Activated T-cell treated with anti-CD3 and anti-CD28 coated beads, Interleukin-2, amount 50 U/mL, for 72 hours (primary cell): Measurements from ENCODE around the gene INO80B. TPM values are rescaled to one million over a fixed set of nuclear protein-coding genes. Genes with fewer than 3 reads are reported as not detected.
A peak's percentile ranks its signal among the peaks of the same experiment; 100 is the strongest.
"Not testable (repeated sequence)": the region's sequence is repeated elsewhere in the genome, so short reads cannot be mapped to it uniquely, and the experiment has no call there.

Source experiments
- ATAC-seq, 2 donors: fragments of 150-1000 bp; cut with Tn5 transposase; replicated peaks in 1 of 2; 2 replicates each; pipeline ENCODE4 v1.10.0; 2021; ENCODE audit warnings: moderate library complexity in 2 of 2, mild to moderate bottlenecking in 1 of 2
- DNase-seq, 2 donors: peaks; one replicate each; pipeline ENCODE4 v3.0.0; 2021 to 2022; ENCODE audit warnings: mixed read lengths in 1 of 2
- H3K27ac Mint-ChIP-seq: one replicate; pipeline ENCODE4 v1.8.0; 2022; ENCODE audit warnings: mild to moderate bottlenecking, moderate library complexity, mixed read lengths
- H3K27me3 Mint-ChIP-seq: one replicate; pipeline ENCODE4 v1.8.0; 2022; ENCODE audit warnings: low read depth, mixed read lengths
- H3K36me3 Mint-ChIP-seq, 2 donors: one replicate each; pipeline ENCODE4 v1.8.0; 2022; ENCODE audit warnings: mixed read lengths in 2 of 2, mild to moderate bottlenecking in 1 of 2; ENCODE audit not compliant: insufficient read depth in 2 of 2
- H3K4me1 Mint-ChIP-seq: one replicate; pipeline ENCODE4 v1.8.0; 2022; ENCODE audit warnings: low read depth, mixed read lengths
- H3K4me3 Mint-ChIP-seq, 2 donors: one replicate each; pipeline ENCODE4 v1.8.0; 2022; ENCODE audit warnings: mild to moderate bottlenecking in 2 of 2, mixed read lengths in 2 of 2, moderate library complexity in 2 of 2
- H3K9me3 Mint-ChIP-seq, 2 donors: one replicate each; pipeline ENCODE4 v1.8.0; 2022; ENCODE audit warnings: mixed read lengths in 2 of 2
- total RNA-seq, 2 donors: library from RNA; stranded (reverse); gene quantifications; one replicate each; pipeline ENCODE4 v1.2.3, GENCODE V29; 2022

INO80B gene
- total RNA-seq, 2 donors from 2014 or later: 39.2 to 44.1 TPM

GRCh38 chr2:74483675-74484164 lies 28.8 kb downstream of the INO80B start:
- H3K4me1 Mint-ChIP-seq: peaks cover 44% of the 10 kb centered on the region
- peak overlapping the region; percentile 92 to 96 for H3K4me3 Mint-ChIP-seq
- not testable (repeated sequence) for DNase-seq, H3K27me3 Mint-ChIP-seq, H3K9me3 Mint-ChIP-seq, ATAC-seq
- H3K36me3 Mint-ChIP-seq: peaks cover 2 to 26% of the 10 kb centered on the region in 2 donors
- peak overlapping the region; percentile 97 for H3K27ac Mint-ChIP-seq

DNA sequence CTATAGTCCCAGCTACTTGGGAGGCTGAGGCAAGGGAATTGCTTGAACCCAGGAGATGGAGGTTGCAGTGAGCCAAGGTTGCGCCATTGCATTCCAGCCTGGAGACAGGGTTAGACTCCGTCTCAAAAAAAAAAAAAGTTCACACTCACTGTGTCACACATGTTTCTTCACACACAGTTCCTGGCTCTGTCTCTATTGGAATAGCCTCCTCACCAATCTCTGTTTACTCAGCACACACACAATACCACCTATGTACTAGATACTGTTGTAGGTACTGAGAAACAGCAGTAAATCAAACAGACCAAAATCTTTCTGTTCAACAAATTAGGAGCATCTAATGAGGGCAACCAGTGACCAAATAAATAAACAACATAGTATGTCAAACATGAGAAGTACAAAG lies 31.3 kb downstream of the INO80B start:
- Mint-ChIP-seq H3K27ac (no peak overlapping the region), H3K4me1 (peaks cover 21% of the 10 kb centered on the region), H3K9me3 (no peaks in the 10 kb centered on the region), H3K27me3 (no peaks in the 10 kb centered on the region), H3K4me3 (no peak overlapping the region), H3K36me3 (peaks cover 2 to 17% of the 10 kb centered on the region in 2 donors)
- DNase-seq (no peak), ATAC-seq (no peak)

DNA sequence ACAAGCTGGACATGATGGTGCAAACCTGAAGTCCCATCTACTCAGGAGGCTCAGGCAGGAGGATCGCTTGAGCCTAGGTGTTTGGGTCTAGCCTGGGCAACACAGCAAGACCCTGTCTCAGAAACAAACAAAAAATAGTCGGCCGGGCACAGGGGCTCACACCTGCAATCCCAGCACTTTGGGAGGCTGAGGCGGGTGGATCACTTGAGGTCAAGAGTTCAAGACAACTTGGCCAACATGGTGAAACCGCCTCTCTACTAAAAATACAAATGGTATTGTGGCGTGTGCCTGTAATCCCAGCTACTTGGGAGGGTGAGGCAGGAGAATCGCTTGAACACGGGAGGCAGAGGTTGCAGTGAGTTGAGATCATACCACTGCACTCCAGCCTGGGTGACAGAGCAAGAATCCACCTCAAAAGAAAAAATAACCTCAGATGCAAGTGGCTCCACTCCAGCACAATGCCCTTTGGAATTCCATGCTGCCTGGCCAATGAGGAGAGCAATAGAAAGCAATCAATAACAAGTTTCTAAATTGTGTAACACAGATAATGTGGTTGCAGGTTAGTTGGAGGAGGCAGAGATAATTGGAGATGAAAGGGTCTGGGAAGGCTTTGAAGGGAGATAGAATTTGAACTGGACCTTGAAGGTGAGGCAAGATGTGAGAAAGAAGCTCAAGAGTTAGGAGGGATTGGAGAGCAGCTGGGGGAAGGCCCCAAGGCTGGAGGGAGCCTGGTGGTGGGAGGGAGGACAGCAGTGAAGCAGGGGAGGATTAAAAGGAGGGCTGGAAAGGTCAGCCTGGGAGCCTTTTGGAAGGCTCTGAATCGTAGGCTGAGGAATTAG lies 34.0 kb downstream of the INO80B start:
- Mint-ChIP-seq H3K27me3 (no peaks in the 10 kb centered on the region), H3K36me3 (peaks cover 4 to 12% of the 10 kb centered on the region in 2 donors), H3K9me3 (no peaks in the 10 kb centered on the region), H3K27ac (peak overlapping the region; percentile 6), H3K4me3 (no peak overlapping the region), H3K4me1 (peaks cover 11% of the 10 kb centered on the region)
- ATAC-seq: no peak
- DNase-seq: no peak

DNA sequence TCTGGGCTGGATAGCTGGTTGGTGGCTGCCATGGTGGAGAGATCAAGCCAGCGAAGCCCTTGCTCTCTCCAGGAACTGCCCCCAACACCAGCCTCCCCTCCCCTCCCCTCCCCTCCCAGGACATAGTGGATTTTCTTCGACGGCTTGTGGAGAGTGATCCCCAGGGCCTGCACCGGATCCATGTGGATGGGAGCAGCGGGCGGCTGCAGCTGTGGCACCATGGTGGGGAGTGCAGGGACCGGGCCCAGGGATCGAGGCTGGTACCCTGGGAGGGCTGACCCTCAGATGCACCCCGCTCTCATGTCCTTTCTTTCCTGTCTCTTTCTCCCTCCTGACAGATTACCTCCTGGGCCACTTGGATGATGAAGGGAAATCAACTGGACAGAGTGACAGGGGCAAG lies 35.0 kb downstream of the INO80B start:
- no peak for ATAC-seq
- Mint-ChIP-seq H3K4me3 (no peak overlapping the region), H3K27ac (no peak overlapping the region), H3K36me3 (peaks cover 4 to 12% of the 10 kb centered on the region in 2 donors), H3K4me1 (peaks cover 4% of the 10 kb centered on the region), H3K27me3 (no peaks in the 10 kb centered on the region), H3K9me3 (no peaks in the 10 kb centered on the region)
- DNase-seq: no peak

DNA sequence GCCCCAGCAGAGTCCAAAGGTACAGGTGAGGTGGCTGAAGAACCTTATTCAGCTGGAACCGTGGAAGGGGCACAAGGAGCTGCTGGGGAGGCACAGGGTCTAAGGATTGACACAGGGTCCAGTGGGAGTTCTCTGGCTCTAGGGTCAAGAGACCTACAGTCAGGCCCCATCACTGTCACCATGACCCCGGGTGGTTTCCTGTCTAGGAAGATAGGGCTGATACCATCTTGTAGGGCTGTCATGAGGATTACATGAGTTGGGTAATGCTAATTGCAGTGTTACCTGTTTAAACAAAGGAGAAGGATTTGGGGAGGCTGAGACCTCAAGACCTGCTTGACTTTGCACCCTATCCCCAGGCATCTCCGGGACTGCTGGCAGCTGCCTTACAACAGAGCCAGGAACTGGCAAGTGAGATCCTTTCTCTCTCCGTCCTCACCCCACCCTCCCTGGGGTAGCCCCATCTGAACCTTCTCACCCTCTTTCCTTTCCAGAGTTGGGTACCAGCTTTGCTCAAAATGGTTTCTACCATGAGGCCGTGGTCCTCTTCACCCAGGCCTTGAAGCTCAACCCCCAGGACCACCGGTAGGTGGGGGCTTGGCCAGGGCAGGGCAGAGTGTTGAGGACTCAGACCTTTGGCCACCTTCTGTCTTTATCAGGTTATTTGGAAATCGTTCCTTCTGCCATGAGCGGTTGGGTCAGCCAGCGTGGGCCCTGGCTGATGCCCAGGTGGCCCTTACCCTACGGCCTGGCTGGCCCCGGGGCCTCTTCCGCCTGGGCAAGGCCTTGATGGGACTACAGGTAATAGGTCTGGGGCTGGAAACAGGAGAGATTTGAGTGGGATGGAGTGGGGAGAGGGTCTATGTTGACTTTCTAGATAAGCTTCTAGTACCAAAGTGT lies 37.0 kb downstream of the INO80B start:
- H3K27ac Mint-ChIP-seq: no peak overlapping the region
- DNase-seq: no peak
- ATAC-seq: no peak
- H3K4me1 Mint-ChIP-seq: no peaks in the 10 kb centered on the region
- H3K36me3 Mint-ChIP-seq: peaks cover 2 to 5% of the 10 kb centered on the region in 2 donors
- no peaks in the 10 kb centered on the region for H3K9me3 Mint-ChIP-seq
- H3K4me3 Mint-ChIP-seq: no peak overlapping the region
- H3K27me3 Mint-ChIP-seq: no peaks in the 10 kb centered on the region

- Mint-ChIP-seq H3K27me3 (peaks cover 13% of the 10 kb centered on the region), H3K27ac (no peak overlapping the region), H3K9me3 (no peaks in the 10 kb centered on the region), H3K4me1 (peaks cover 13% of the 10 kb centered on the region), H3K36me3 (peaks cover 2 to 8% of the 10 kb centered on the region in 2 donors), H3K4me3 (no peak overlapping the region)
- DNase-seq (no peak), ATAC-seq (no peak)
These were observed 38.7 kb downstream of the INO80B start for GRCh38 chr2:74493546-74493945.

- Mint-ChIP-seq H3K36me3 (peaks cover 2 to 5% of the 10 kb centered on the region in 2 donors), H3K4me3 (no peak overlapping the region)
- ATAC-seq: no peak
These were observed 40.6 kb downstream of the INO80B start for GRCh38 chr2:74495440-74495839.

GRCh38 chr2:74496997-74497776 lies 42.3 kb downstream of the INO80B start:
- H3K4me3 Mint-ChIP-seq: peak overlapping the region; percentile 83 to 93
- no peak overlapping the region for H3K27ac Mint-ChIP-seq
- H3K36me3 Mint-ChIP-seq: peaks cover 2 to 3% of the 10 kb centered on the region in 2 donors
- H3K27me3 Mint-ChIP-seq: peaks cover 46% of the 10 kb centered on the region
- no peak for ATAC-seq
- H3K9me3 Mint-ChIP-seq: no peaks in the 10 kb centered on the region
- H3K4me1 Mint-ChIP-seq: peaks cover 28% of the 10 kb centered on the region
- DNase-seq: no peak

More at GRCh38 chr2:74495440-74495839, 40.6 kb downstream of the INO80B start:
- no peak overlapping the region for H3K27ac Mint-ChIP-seq
- peaks cover 21% of the 10 kb centered on the region for H3K4me1 Mint-ChIP-seq
- no peak for DNase-seq
- H3K9me3 Mint-ChIP-seq: no peaks in the 10 kb centered on the region
- peaks cover 29% of the 10 kb centered on the region for H3K27me3 Mint-ChIP-seq

DNA sequence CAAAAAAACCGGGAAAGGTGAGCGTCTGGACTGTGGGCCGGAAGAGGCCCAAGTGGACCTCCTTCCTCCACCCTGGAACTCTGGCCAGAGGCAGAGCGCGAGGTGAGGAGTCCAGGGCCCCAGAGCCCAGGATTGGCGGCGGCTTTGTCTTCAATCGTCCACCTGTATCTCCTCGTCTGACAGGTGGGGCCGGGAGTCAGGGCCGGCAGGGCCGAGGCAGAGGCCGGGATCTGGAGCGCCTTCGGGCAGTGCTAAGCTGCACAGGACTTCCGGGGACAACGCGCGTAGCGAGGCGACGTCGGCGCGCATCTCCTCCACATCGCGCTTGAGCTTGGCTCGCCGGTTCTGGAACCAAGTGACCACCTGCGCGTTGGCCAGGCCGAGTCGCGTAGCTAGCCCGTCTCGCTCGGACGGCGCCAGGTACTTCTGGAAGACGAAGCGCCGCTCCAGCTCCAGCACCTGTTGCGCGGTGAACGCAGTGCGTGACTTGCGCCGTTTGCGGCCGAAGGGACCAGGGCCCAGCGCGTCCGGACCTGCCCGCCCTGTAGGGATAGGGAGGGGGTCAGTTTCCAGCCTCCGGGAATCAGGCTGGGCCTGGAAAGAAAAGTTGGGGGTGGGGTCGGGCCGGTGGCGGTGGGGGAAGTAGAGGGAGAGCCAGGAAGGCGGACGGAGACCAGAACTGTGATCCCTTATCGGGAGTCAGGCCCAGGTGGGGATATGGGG lies 43.1 kb downstream of the INO80B start:
- Mint-ChIP-seq H3K27me3 (peaks cover 54% of the 10 kb centered on the region), H3K27ac (no peak overlapping the region), H3K4me3 (peak overlapping the region; percentile 83 to 93), H3K4me1 (peaks cover 30% of the 10 kb centered on the region), H3K36me3 (peaks cover 2 to 3% of the 10 kb centered on the region in 2 donors), H3K9me3 (no peaks in the 10 kb centered on the region)
- ATAC-seq (peak; percentile 31 to 57), DNase-seq (peak; percentile 34 to 52)

- peak overlapping the region; percentile 83 to 93 for H3K4me3 Mint-ChIP-seq
- ATAC-seq: peak; percentile 72 to 74
- peak overlapping the region; percentile 56 for H3K27ac Mint-ChIP-seq
- H3K9me3 Mint-ChIP-seq: no peaks in the 10 kb centered on the region
- H3K4me1 Mint-ChIP-seq: peaks cover 36% of the 10 kb centered on the region
- peaks cover 57% of the 10 kb centered on the region for H3K27me3 Mint-ChIP-seq
- peak; percentile 54 to 55 for DNase-seq
- peaks cover 0 to 3% of the 10 kb centered on the region in 2 donors for H3K36me3 Mint-ChIP-seq
These were observed 43.8 kb downstream of the INO80B start for GRCh38 chr2:74498500-74499266.

- peak; percentile 14 to 26 for ATAC-seq
These were observed 44.5 kb downstream of the INO80B start, which contains the start of gene LBX2 for GRCh38 chr2:74499267-74499939. TSS of gene LBX2 (minus strand) at chr2:74499603. CDS start at chr2:74499537, 66 bp downstream.

More at GRCh38 chr2:74499267-74499939, 44.5 kb downstream of the INO80B start, which contains the start of gene LBX2:
- Mint-ChIP-seq H3K36me3 (peaks cover 0 to 5% of the 10 kb centered on the region in 2 donors), H3K4me1 (peaks cover 43% of the 10 kb centered on the region), H3K27ac (peak within 1 kb of the TSS; percentile 56), H3K9me3 (no peaks in the 10 kb centered on the region), H3K4me3 (peak within 1 kb of the TSS; percentile 83 to 93), H3K27me3 (peaks cover 64% of the 10 kb centered on the region)
- peak; percentile 48 to 51 for DNase-seq
